Measurements from ENCODE around the gene PRDM15.

Gene PRDM15

GRCh38 chr21:41907496-41908258, 28.5 kb upstream of the PRDM15 start:
- H3K4me3 ChIP-seq (ENCODE audit: low read depth, low read length): no peak overlapping the region
- no peak for DNase-seq (ENCODE audit: low read depth)
- no peak for TF ChIP-seq CTCF (IDR thresholded peaks at IDR 0.05; ENCODE audit: low read depth, low read length, missing control alignments)

GRCh38 chr21:41906770-41907169, 27.6 kb upstream of the PRDM15 start:
- no peak for TF ChIP-seq CTCF (IDR thresholded peaks at IDR 0.05; ENCODE audit: low read depth, low read length, missing control alignments)
- no peak overlapping the region for H3K4me3 ChIP-seq (ENCODE audit: low read depth, low read length)
- DNase-seq (ENCODE audit: low read depth): no peak

- H3K4me3 ChIP-seq (ENCODE audit: low read depth, low read length): no peak overlapping the region
- no peak for DNase-seq (ENCODE audit: low read depth)
- TF ChIP-seq CTCF (IDR thresholded peaks at IDR 0.05; ENCODE audit: low read depth, low read length, missing control alignments): no peak
Observed at GRCh38 chr21:41903559-41904351, 24.6 kb upstream of the PRDM15 start.

GRCh38 chr21:41902946-41903345, 23.8 kb upstream of the PRDM15 start:
- TF ChIP-seq CTCF (IDR thresholded peaks at IDR 0.05; ENCODE audit: low read depth, low read length, missing control alignments): no peak

GRCh38 chr21:41901782-41902181, 22.6 kb upstream of the PRDM15 start:
- DNase-seq (ENCODE audit: low read depth): no peak
- no peak for TF ChIP-seq CTCF (IDR thresholded peaks at IDR 0.05; ENCODE audit: low read depth, low read length, missing control alignments)
- no peak overlapping the region for H3K4me3 ChIP-seq (ENCODE audit: low read depth, low read length)

More at GRCh38 chr21:41902946-41903345, 23.8 kb upstream of the PRDM15 start:
- no peak overlapping the region for H3K4me3 ChIP-seq (ENCODE audit: low read depth, low read length)
- DNase-seq (ENCODE audit: low read depth): no peak

GRCh38 chr21:41901099-41901498, 22.0 kb upstream of the PRDM15 start:
- no peak overlapping the region for H3K4me3 ChIP-seq (ENCODE audit: low read depth, low read length)
- DNase-seq (ENCODE audit: low read depth): no peak

More at GRCh38 chr21:41901099-41901498, 22.0 kb upstream of the PRDM15 start:
- no peak for TF ChIP-seq CTCF (IDR thresholded peaks at IDR 0.05; ENCODE audit: low read depth, low read length, missing control alignments)
